ENCODE data around the gene ZNF778. TPM values are rescaled to one million over a fixed set of nuclear protein-coding genes. Genes with fewer than 3 reads are reported as not detected.
"Not testable (repeated sequence)": the region's sequence is repeated elsewhere in the genome, so short reads cannot be mapped to it uniquely, and the experiment has no call there.

Gene ZNF778
- polyA plus RNA-seq, 1 experiment, result 11.3 TPM

GRCh38 chr16:89246383-89246902, 28.9 kb downstream of the ZNF778 start:
- POLR2A ChIA-PET, result interaction anchor here (1.5 kb wide), 1 partner anchor 29 kb away, joined by 7 read pairs; the partner anchor contains the start of gene ZNF778
- Histone ChIP-seq H3K27ac (ENCODE audit: low read depth, low read length) (peak overlapping the region; percentile 21), H3K4me3 (ENCODE audit: low read depth, low read length) (peak overlapping the region; percentile 57), H3K9me3 (ENCODE audit: control insufficient read depth, insufficient read depth, low read length) (peaks cover 22% of the 10 kb centered on the region), H3K27me3 (ENCODE audit: control insufficient read depth, insufficient read depth, low read length) (no peaks in the 10 kb centered on the region)
- TF ChIP-seq CTCF (IDR thresholded peaks at IDR 0.05; ENCODE audit: low read depth, low read length), result no peak
- CTCF ChIA-PET, result interaction anchor here (1.1 kb wide), 1 partner anchor 311 kb away, joined by 3 read pairs; no protein-coding TSS in a partner anchor
- DNase-seq (ENCODE audit: low read depth, low spot score), result no peak

GRCh38 chr16:89246903-89247733, 29.6 kb downstream of the ZNF778 start:
- CTCF ChIA-PET, result no interaction called here
- no peaks in the 10 kb centered on the region for H3K27me3 ChIP-seq (ENCODE audit: control insufficient read depth, insufficient read depth, low read length)
- H3K9me3 ChIP-seq (ENCODE audit: control insufficient read depth, insufficient read depth, low read length), result peaks cover 22% of the 10 kb centered on the region
- POLR2A ChIA-PET, result interaction anchor here (0.7 to 1.5 kb wide), 4 partner anchors 10 to 262 kb away, joined by 3 to 7 read pairs (median 4); partner anchors contain the start of genes SPG7 and ZNF778
- DNase-seq (ENCODE audit: low read depth, low spot score), result peak; percentile 65
- H3K27ac ChIP-seq (ENCODE audit: low read depth, low read length), result peak overlapping the region; percentile 21
- TF ChIP-seq CTCF (IDR thresholded peaks at IDR 0.05; ENCODE audit: low read depth, low read length), result peak; percentile 7; the same call in 1 of the 2 replicates
- H3K4me3 ChIP-seq (ENCODE audit: low read depth, low read length), result peak overlapping the region; percentile 57

DNA sequence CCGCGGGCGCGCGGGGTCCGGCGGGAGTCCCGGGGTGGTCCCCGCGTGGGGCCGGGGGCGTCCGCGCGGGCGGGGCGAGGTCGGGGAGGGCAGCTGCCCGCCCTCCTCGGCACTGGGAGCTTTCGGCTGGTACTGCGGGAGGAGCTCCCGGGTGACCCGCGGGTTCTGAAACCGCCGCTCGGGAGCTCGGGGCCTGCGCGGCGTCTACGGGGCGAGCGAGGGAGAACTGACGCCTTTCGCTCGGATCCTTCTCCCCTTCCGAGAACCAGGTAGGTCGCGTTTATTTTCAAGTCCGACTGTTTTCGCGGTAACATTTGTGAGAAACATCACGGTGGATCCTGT, 30.2 kb downstream of the ZNF778 start:
- Histone ChIP-seq H3K9me3 (ENCODE audit: control insufficient read depth, insufficient read depth, low read length) (peaks cover 22% of the 10 kb centered on the region), H3K4me3 (ENCODE audit: low read depth, low read length) (peak overlapping the region; percentile 48)
- DNase-seq (ENCODE audit: low read depth, low spot score); H3K27me3 ChIP-seq (ENCODE audit: control insufficient read depth, insufficient read depth, low read length); CTCF ChIA-PET; H3K27ac ChIP-seq (ENCODE audit: low read depth, low read length): not testable (repeated sequence)
- POLR2A ChIA-PET, result interaction anchor here (0.7 to 1.5 kb wide), 4 partner anchors 10 to 261 kb away, joined by 3 to 7 read pairs (median 4); partner anchors contain the start of genes SPG7 and ZNF778

DNA sequence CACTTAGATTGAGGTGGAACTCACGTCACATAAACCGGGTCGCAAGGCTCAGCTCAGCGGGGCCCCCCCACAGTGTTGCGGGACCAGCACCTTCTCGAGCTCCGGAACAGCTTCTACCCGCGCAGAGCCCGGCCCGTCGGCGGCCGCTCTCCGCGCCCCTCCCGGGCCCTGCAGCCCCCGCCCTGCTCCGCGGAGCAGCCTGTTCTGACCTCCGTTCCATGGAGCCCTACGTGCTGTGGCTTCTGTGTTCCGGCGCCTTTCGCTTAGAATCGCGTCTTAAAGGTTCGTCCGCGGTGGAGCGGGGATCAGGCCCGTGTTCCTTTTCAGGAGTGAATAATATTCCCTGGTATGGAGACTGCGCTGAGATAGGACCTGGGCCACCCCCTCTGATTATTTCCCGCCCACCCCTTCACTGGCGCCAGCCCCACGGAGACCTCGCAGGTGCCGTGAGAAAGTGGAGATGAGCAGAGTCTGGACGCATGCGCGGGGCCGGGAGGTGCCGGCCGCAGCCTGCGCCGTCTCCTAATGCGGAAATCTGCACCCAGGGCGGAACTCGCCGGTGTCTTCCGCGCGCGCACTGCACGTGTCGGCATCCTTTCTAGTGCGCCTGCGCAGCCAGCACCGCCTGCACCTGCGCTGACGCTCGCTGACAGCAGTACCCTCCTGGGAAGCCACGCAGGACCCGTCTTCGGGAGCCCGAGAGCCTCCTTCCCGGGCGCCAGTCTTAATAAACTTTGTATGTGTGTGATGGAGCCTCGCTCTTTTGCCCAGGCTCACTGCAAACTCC, 30.9 kb downstream of the ZNF778 start:
- POLR2A ChIA-PET, result no interaction called here
- H3K27ac ChIP-seq (ENCODE audit: low read depth, low read length), result no peak overlapping the region
- CTCF ChIA-PET, result no interaction called here

More for the DNA sequence above, 30.9 kb downstream of the ZNF778 start:
- Histone ChIP-seq H3K27me3 (ENCODE audit: control insufficient read depth, insufficient read depth, low read length) (no peaks in the 10 kb centered on the region), H3K9me3 (ENCODE audit: control insufficient read depth, insufficient read depth, low read length) (peaks cover 22% of the 10 kb centered on the region), H3K4me3 (ENCODE audit: low read depth, low read length) (peak overlapping the region; percentile 48; the same call in 1 of the 2 replicates)
- no peak for DNase-seq (ENCODE audit: low read depth, low spot score)
- TF ChIP-seq CTCF (IDR thresholded peaks at IDR 0.05; ENCODE audit: low read depth, low read length), result no peak
